CD4-positive, alpha-beta T cell treated with Interleukin-15 for 1 hour (primary cell): ENCODE measurements around the gene RNF213.
"Not testable (repeated sequence)": the region's sequence is repeated elsewhere in the genome, so short reads cannot be mapped to it uniquely, and the experiment has no call there.

Experiments used
- DNase-seq: peaks from one replicate; pipeline ENCODE4 v3.0.0-alpha.2; 2020

The RNF213 gene

DNA sequence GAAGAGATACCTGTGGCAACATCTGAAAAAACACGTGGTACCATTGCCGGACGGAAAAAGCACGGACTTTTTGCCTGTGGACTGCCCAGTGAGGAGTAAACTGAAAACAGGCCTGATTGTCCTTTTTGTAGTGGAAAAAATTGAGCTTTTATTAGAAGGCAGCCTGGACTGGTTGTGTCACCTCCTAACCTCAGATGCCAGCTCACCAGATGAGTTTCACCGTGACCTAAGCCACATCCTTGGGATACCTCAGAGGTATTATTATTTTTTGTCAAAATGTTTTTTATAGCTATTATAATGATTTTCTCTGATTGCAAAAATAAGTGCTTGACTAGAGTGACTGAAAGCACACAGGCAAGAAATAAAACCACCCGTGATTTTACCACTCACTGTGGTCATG lies 34.9 kb downstream of the RNF213 start:
- DNase-seq: no peak

DNA sequence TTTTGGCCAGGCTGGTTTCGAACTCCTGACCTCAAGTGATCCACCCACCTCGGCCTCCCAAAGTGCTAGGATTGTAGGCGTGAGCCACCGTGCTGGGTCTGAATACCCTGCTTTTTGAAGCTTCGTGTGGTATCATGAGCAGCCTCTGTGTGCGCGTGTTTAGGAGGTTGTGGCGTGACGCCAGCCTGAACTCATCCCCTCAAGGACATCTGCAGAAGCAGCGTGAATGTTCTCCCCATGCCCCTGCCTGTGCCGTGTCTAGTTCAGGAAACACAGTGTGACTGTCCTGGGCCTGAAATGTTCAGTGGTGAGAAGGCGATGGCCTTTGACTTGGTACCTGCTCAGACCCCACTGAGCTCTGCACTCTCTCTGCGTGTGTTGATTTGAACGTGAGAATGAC lies 35.6 kb downstream of the RNF213 start:
- DNase-seq: no peak

DNA sequence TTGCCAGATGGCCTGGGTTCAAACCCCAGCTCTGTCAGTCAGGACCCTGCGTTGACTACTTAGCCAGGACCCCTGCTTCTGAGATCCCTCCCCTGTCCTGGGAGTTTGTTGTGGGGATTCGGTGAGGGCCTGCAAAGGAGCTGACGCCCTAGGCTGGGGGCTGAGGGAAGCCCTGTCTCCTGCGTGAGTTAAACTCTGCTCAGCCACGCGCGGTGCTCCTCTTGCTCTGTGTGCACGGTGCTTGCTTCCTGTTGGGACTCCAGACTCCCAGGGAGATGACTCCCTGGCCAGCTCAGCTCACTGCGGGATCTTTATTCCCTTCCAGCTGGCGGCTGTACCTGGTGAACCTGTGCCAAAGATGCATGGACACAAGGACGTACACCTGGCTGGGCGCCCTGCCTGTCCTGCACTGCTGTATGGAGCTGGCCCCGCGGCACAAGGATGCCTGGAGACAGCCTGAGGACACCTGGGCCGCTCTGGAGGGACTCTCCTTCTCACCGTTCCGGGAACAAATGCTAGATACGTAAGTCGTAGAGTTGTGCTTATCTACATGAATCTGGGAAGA lies 37.4 kb downstream of the RNF213 start:
- DNase-seq: no peak

DNA sequence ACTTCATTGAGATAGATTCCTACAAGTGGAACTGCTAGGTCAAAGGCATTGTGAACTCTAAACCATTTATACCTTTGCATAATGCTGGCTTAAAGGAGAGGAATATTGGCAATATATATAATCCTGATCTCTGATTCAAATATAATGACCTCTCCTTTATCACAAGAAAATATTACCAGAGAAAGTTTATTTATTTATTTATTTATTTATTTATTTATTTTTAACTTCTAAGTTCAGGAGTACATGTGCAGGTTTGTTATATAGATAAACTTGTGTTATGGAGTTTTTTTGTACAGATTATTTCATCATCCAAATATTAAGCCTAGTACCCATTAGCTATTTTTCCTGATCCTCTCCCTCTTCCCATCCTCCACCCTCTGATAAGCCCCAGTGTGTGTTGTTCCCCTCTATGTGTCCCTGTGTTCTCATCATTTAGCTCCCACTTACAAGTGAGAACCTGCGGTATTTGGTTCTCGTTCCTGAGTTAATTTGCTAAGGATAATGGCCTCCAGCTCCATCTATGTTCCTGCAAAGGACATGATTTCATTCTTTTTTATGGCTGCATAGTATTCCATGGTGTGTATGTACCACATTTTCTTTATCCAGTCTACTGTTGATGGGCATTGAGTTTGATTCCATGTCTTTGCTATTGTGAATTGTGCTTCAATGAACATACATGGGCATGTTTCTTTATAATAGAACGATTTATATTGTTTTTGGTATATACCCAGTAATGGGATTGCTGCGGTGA lies 38.9 kb downstream of the RNF213 start:
- DNase-seq: not testable (repeated sequence)

DNA sequence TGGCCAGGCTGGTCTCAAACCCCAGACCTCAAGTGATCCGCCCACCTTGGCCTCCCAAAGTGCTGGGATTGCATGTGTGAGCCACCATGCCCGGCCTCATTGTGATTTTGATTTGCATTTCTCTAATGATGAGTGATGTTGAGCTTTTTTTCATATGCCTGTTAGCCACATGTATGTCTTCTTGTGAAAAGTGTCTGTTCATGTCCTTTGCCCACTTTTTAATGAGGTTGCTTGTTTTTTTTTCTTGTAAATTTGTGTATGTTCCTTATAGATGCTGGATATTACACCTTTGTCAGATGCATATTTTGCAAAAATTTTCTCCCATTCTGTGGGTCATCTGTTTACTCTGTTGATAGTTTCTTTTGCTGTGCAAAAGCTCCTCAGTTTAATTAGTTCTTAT lies 40.1 kb downstream of the RNF213 start:
- DNase-seq: not testable (repeated sequence)

DNA sequence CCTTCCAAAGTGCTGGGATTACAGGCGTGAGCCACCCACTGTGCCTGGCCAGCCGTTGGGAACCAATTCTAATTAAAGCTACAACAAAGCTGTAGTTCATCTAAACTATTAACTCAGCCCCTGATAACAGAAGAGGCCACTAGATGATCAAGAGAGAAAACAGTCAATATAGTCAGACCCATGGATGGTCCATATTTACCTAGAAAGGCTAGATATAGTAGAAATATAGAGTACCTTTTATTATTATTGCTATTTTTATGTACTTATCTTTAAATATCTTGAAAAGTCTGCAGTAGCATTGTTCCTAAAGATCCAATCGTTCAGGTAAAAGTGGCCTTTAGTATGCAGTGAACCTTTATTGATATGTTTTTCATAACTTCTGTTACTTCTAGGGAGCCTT lies 43.2 kb downstream of the RNF213 start:
- DNase-seq: no peak

DNA sequence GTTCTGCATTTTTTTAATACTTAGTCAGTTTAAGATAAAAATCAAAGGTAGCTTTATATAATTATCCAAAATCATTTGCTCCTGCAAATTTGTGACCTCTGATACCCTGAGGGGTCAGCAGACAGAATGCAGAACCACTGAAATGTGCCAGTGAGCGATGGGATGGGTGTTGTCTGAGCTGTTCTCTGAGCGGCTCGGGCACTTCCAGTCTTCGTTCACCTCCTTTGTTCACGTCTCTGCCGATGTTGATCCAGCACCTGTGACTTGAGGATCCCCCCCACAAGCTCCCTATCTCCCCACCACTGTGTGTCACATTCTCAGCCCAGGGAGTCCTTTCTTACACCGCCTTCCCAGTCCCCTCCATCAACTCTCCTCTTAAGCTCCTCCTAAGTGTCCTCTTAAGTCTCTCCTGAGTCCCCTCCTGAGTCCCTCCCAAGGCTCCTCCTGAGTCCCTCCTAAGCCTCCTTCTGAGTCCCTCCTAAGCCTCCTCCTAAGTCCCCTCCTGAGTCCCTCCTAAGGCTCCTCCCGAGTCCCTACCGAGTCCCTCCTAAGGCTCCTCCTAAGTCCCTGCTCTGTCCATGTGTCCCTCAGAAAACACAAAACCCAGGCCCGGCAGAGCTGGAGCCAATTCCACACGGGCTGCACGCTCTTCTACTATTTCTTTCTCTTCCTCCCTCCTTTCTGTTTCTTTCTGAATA lies 47.5 kb downstream of the RNF213 start:
- DNase-seq: no peak

DNA sequence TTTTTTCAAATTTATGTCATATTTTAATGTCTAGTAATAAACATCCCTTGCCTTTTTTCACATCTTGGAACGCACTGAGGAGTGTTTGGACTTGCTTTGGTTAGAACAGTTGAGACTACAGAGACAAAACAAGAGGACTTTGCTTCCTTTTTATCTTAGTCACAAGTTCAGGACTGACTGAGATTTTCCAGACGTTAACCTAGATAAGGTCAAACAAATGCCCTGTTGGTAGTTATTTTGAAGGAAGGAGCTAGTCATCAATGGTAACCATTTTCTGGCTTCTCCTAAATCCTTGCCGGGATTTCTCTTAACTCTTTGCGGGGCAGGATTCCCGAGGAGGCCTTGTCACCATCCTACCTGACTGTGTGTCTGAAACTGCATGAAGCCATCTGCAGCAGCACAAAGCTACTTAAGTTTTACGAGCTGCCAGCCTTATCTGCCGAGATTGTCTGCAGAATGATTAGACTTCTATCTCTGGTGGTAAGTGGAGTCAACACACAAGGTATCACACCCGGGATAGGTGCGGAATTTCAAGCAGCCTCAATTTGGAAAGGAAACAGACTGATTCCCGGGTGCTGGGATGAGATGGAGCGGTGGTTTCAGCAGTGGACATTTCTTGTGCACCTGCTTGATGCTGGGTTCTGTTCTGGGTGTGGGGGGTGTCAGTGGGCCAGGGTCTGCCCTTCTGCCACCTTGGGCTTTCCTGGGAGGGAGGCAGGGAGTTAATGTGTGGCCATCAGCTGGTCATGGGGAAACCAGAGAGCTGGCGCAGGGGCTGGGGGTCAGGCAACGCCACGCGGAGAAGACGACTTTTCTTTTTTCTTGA lies 48.3 kb downstream of the RNF213 start:
- DNase-seq: no peak

DNA sequence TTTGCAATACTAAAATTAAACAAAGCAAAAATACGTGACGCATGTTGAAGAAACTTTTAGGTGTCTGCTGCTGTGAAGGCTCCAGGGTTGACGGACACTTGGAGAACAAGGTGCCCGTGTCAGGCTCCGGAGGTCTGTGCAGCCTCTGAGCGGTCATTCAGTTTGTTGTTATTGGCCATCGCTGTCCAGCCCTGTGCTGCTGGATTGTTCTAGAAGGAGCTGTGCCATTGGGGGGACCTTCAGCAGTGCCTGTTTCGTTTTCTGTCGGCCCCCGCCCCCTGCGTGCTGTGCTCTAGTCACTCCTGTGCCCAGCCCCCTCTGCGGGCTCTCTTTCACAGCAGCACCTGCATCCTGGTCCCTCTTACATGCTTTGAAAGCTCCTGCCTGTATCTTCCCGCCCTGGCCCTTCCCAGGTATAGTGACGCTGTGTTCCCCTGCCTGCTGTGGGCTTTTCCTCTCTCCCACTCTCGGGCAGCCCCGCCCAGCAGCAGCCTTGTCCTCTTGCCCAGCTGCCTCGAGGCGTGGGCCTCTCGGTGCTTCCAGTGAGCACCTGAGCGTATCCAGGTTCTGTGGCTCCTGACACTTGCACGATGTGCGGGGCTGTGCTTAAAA lies 50.7 kb downstream of the RNF213 start:
- no peak for DNase-seq

DNA sequence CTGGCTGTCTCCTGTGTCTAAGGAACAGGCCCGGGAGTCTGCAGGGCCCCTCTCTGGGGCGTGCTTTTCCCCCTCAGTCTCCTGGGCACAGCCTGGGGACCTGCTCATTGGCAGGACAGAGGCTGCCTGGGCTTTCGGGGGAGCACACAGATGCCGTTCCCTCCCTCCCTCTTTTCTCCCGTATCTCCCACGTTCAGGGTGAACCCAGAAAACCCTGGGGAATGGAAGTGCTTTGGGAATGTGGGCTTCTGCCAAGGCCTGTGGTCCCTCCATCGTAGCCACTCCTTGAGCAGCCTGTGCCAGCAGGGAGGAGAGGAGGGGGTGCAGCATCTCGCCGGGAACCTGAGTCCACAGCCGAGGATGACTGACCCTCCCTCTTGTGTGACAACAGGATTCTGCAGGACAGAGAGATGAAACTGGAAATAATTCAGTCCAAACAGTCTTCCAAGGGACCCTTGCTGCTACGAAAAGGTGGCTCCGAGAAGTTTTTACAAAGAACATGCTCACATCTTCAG lies 52.0 kb downstream of the RNF213 start:
- no peak for DNase-seq

DNA sequence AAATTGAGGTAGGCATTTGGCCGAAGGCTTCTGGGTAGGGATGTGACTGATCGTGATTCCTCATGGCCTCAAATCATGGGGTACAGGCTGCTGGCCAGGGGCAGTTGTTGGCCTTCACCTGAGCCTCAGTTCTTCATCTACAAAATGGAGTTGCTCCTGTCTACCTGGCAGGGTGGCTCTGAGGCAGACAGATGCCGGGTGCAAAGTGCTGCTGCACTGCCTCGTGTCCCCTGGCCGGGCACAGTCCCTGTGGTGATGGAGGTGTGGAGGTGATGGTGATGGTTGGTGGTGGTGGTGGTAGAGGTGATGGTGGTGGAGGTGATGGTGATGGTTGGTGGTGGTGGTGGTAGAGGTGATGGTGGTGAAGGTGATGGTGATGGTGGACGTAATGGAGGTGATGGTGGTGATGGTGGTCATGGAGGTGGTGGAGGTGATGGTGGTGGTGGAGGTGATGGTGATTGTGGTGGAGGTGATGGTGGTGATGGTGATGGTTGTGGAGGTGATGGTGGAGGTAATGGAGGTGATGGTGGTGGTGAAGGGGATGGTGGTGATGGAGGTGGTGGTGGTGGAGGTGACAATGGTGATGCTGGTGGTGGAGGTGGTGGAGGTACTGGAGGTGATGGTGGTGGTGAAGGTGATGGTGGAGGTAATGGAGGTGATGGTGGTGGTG lies 52.6 kb downstream of the RNF213 start:
- no peak for DNase-seq

DNA sequence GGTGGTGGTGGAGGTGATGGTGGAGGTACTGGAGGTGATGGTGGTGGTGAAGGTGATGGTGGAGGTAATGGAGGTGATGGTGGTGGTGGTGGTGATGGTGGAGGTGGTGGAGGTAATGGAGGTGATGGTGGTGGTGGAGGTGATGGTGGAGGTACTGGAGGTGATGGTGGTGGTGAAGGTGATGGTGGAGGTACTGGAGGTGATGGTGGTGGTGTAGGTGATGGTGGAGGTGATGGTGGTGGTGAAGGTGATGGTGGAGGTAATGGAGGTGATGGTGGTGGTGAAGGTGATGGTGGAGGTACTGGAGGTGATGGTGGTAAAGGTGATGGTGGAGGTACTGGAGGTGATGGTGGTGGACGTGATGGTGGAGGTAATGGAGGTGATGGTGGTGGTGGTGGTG lies 53.3 kb downstream of the RNF213 start:
- not testable (repeated sequence) for DNase-seq

DNA sequence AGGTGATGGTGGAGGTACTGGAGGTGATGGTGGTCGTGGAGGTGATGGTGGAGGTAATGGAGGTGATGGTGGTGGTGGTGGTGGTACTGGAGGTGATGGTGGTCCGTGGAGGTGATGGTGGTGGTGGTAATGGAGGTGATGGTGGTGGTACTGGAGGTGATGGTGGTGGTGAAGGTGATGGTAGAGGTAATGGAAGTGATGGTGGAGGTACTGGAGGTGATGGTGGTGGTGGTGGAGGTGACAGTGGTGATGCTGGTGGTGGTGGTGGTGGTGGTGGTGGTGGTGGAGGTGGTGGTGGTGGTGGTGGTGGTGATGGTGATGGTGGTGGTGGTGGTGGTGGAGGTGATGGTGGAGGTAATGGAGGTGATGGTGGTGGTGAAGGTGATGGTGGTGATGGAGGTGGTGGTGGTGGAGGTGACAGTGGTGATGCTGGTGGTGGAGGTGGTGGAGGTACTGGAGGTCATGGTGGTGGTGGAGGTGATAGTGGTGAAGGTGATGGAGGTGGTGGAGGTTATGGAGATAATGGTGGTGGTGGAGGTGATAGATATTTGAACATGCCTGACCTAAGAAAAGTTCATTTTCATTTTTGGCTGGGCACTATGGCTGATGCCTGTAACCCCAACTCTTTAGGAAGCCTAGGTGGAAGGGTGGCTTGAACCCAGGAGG lies 55.0 kb downstream of the RNF213 start:
- no peak for DNase-seq

DNA sequence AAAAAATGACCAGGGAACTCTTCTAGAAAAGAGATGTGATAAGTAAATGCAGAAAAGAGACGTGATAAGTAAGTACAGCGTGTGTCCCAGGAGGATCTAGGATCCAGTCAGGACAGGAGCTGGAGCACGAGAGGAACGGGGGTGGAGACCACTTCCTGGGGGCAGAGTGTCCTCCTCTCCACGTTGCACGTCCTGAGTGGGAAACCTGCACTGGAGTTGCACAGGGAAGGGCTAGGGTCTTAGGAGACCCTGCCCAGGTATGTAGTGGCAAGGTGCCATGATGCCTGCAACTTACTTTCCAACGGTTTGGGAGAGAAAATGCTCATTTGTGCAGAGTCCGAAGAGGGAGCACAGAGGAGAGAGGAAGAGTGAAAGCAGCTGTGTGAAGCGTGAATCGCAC lies 55.8 kb downstream of the RNF213 start:
- DNase-seq: no peak

DNA sequence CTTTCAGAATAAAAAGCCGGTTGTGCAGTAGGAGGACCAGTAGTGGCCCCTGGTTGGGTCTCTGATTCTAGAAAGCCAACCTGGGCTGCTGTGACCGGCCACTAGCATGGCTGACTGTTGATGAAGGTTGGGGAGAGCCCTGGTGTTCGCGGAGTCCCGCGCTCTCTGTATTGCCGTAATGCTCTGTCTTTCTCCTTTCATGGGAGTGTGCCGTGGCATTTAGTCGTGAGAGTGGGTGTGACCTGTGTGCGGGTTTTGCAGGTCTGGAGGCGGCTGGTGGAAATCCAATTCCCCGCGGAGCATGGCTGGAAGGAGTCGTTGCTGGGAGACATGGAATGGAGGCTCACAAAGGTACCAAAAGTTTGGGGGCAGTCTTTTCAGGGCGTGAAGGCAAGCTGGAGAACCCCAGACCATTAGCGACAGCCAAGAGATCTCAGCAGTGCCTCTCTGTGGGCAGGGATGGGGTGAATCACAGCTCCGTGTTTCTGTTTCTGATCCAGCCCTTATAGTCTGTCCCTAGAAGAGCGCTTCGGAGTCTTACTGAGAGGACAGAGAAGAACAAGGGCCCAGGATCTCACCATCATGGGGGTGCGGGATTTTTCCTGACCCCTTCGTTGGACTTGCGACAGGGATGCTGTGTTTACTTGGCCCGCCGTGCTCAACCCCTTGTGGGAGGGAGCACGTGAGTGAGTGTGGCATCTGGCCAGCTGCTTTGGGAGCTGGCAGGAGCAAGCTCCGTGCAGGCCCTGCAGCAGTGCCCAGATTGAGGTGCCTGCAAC lies 56.5 kb downstream of the RNF213 start:
- DNase-seq: no peak

DNA sequence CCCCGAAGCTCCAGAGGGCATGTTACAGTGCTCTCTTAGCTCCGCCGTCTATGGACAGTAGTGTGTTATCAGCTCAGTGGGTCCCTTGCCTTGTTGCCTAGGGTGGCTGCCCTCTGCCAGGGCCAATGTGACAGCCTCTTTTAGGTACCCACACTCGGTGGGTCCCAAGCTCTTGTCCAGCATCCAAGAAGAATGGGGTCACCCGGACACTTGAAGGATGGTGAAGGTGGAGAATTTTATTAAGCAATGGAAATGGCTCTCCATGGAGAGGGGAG lies 57.0 kb downstream of the RNF213 start:
- DNase-seq: no peak

DNA sequence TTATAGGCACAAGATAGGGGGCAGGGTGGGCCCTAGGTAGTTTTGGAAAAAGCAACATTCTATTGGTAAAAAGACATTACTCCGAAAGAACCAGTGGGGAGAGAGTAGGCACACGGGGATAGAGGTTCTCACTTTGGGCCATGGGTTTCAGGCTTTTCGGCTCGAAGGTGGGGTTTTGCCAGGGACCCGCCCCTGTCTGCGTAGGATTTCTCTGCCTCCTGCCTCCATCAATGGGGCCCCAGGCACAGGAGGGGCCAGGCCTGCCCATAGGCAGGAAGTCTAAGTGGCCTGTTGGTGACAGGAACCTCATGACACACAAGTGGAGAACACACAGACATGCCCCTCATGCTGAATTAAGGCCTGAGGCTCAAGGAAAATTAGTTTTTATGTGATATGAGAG lies 57.5 kb downstream of the RNF213 start:
- DNase-seq: no peak

DNA sequence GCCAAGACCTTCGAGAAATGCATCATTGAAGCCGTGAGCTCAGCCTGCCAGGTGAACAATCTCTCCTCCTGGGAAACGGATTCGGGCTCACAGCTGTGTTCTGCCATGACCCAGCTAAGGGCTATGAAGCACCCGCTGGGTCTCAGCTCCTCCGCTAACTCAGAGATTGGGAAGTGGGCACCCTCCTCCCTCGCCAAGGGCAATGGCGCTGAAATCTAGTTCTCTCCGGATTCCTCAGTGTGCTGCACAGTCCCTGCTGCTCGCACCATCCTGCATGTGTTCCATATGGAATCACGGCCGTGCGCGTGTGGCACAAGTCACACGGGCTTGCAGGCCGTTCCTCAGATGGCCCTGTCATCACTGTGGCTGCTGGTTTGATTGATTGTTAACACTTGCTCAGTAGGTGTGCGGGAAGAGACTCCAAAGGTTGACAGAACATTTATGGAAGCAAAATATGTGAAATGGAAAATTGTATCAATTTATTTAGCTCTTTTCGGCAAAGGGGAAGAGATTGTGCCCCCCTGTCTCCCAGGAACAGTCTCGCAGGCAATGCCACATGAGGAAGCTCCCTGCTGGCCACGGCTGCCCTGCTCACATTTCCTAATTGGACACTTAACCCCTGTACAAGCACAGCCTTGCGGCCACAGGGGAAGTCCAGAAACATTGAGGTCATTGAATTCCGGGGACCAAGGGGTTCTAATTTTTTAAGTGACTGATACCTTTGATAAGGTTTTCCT lies 58.8 kb downstream of the RNF213 start:
- DNase-seq: no peak

DNA sequence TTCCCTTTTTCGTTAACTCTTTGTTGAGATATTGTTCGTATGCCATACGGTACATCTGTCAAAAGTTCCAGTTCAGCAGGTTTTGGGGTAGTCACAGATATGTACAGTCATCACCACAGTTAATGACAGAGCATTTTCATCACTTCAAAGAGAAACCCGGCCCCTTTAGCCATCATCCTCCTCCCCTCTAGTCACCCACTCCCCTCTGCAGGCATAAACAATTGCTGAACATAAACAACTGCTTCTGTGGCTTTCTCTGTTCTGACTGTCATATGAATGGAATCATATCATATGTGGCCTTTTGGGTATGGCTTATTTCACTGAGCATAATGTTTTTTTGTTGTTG lies 59.3 kb downstream of the RNF213 start:
- DNase-seq: no peak

DNA sequence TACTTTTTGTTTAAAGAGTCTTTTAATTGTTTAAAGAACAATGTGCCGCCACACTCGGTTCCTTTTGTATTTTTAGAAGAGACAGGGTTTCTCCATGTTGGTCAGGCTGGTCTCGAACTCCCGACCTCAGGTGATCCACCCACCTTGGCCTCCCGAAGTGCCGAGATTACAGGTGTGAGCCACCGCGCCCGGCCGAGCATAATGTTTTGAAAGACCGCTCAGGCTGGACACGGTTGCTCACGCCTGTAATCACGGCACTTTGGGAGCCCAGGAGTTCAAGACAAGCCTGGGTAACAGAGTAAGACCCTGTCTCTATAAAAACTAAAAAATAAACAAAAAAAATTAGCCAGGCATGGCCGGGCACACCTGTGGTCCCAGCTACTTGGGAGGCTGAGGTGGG lies 59.8 kb downstream of the RNF213 start:
- DNase-seq: no peak

DNA sequence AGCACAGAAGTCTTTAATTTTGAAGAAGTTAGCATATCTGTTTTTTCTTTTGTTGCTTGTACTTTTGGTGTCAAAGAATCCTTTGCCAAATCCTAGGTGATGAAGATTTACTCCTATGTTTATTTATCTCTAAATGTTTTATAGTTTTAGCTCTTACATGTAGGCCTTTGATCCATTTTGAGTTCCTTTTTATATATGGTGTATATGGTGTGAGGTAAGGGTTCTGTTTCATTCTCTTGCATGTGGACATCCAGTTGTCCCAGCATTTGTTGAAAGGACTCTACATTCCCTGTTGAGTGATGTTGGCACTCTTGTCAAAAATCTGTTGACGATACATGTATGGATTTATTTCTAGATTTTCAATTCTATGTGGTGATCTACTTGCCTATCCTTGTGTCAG lies 62.2 kb downstream of the RNF213 start:
- no peak for DNase-seq
